HG02970 (cell line): ENCODE measurements around the gene CSRP2.

ENCODE experiments used
- ATAC-seq: cut with Tn5 transposase; IDR thresholded peaks from one replicate; pipeline ENCODE4 v1.9.1; 2021; ENCODE audit warnings: mild to moderate bottlenecking, moderate library complexity, moderate number of reproducible peaks; ENCODE audit not compliant: unreplicated experiment, low FRiP score

CSRP2 gene

GRCh38 chr12:76895796-76896195, 17.0 kb upstream of the CSRP2 start:
- ATAC-seq = no peak

- no peak for ATAC-seq
Measured at GRCh38 chr12:76891609-76892008, 12.8 kb upstream of the CSRP2 start.

GRCh38 chr12:76890151-76891143, 11.6 kb upstream of the CSRP2 start:
- ATAC-seq = no peak

GRCh38 chr12:76888775-76889174, 10.0 kb upstream of the CSRP2 start:
- no peak for ATAC-seq

DNA sequence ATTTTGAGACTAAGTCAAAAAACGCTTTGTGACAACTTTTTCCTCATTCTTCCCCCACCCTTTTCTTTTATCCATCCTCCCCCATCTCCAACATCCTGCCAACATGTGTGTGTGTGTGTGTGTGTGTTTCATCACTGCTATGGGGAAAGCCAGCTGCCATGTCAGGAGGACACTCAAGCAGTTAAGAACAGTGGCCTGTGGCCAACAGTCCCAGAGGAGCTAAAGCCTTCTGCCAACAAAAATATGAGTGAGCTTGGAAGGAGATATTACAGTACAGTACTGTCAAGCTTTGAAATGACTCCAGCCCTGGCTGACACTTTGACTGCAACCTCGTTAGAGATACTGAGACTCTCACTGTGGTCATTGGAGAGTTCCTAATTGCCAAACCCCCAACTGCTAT, 5.0 kb upstream of the CSRP2 start:
- ATAC-seq = no peak

GRCh38 chr12:76883151-76883550, 4.3 kb upstream of the CSRP2 start:
- ATAC-seq = no peak

- ATAC-seq = no peak
Measured at GRCh38 chr12:76882367-76882766, 3.5 kb upstream of the CSRP2 start.

- ATAC-seq = no peak
Measured at GRCh38 chr12:76881142-76881541, 2.3 kb upstream of the CSRP2 start.

DNA sequence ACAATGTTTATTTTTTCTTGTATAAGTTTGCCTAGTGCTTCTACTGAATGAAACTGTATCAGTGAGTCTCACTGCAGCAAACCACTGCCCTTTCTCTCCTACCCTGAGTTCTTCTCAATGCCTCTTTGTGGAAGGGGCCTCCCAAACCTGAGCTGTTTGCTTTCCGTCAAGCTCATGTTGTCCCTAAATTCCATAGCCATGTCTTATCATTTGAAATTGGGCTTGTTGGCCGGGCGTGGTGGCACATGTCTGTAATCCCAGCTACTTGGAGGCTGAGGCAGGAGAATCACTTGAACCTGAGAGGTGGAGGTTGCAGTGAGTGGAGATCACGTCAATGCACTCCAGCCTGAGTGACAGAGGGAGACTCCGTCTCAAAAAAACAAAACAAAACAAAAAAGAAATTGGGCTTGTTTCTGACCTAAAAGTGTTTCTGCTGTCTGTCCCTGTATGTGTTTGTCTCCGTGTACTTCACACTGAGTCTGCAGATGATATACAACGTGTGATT, 1.8 kb upstream of the CSRP2 start:
- ATAC-seq = no peak

DNA sequence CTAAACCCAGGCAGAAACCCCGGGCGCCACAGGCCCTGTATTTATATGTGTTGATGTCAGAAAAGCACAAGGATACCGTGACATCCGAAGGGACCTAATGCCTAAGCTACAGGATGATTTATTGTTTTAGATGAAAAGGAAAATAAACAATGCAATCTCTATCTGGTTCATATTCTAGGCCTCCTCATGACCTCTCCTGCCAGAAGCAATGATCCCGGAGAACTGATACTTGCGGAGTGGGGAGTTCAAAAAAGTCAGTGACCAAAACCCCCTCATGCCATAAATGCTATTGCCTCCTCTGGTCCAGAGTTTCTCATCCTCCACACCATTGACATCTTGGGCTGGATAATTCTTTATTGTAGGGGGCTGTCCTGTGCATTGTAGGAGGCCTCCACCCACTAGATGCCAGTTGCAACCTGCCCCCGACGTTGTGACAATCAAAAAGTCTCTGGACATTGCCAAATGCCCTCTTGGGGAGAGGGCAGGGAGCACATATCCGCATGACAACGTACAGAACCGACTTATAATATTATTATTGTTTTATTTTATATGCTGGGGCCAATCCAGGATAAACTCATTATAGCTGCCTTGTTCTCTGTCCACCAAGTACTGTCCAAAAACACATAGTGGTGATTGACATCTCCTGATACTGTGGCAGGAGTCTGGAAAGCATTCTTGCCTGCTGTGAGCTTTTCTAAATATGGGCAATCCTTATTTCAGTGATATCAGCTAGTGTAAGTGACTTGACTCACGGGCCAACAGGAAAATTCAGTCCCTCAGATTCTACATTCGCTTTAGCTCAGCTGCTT, 1.1 kb upstream of the CSRP2 start:
- no peak for ATAC-seq

- peak; percentile 37 for ATAC-seq
Measured at GRCh38 chr12:76878099-76878898, 520 bp downstream of the CSRP2 start.

- ATAC-seq = no peak
Measured at GRCh38 chr12:76876696-76877229, 2.1 kb downstream of the CSRP2 start.

DNA sequence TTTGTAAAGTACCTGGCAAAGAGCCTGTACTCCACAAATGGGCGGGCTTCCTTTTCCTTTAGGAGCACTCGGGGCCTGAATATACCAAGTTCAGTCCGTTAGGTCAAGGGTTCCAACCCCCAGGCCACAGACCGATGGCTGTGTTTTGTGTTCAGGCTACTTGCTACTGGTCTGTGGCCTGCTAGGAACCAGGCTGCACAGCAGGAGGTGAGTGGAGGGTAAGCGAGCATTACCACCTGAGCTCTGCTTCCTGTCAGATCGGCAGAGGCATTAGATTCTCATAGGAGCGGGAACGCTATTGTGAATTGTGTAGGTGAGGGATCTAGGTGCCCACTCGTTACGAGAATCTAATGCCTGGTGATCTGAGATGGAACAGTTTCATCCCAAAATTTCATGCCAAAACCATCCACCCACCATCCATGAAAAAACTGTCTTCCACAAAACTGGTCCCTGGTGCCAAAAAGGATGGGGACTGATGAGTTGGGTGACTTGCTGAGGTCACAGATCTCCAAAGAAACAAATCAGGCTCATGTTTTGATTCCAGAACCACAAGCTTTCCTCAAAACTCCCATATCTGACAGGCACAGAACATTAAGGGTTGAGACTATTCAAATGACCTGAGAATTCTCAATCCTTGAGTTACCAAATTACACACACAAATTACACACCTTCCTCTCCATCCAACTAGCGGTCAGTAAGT, 4.2 kb downstream of the CSRP2 start:
- ATAC-seq = no peak

- ATAC-seq = no peak
Measured at GRCh38 chr12:76874027-76874426, 4.8 kb downstream of the CSRP2 start.

GRCh38 chr12:76872415-76872814, 6.4 kb downstream of the CSRP2 start:
- ATAC-seq = no peak

- no peak for ATAC-seq
Measured at GRCh38 chr12:76871742-76872141, 7.1 kb downstream of the CSRP2 start.

- no peak for ATAC-seq
Measured at GRCh38 chr12:76871082-76871481, 7.7 kb downstream of the CSRP2 start.

GRCh38 chr12:76866726-76867125, 12.1 kb downstream of the CSRP2 start:
- no peak for ATAC-seq

DNA sequence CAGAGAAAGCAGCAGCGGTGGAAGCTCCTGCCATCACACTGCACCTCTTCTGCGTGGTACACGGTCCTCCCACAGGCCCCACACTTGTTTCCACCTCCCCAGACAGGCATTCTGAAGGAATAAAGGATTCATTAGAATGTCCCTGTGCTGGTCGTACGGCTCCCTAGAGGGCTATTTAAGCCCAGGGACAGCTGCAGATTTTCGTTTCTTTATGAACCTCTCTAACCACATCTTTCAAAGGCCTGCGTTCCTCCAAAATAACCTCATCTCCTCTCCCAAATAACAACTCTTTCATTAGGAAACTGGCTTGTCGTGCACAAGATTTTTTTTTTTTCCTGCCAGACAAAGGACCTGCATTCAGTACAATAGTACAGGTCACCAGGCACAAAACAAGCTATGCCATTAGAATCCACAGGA, 12.7 kb downstream of the CSRP2 start:
- ATAC-seq = no peak
